ENCODE data around the gene TBX10. TPM values are rescaled to one million over a fixed set of nuclear protein-coding genes. Genes with fewer than 3 reads are reported as not detected.

TBX10 gene
- polyA plus RNA-seq, 1 donor (not counting 4 experiments of a cell fraction or from before 2014, with no cell fraction given) = not detected

DNA sequence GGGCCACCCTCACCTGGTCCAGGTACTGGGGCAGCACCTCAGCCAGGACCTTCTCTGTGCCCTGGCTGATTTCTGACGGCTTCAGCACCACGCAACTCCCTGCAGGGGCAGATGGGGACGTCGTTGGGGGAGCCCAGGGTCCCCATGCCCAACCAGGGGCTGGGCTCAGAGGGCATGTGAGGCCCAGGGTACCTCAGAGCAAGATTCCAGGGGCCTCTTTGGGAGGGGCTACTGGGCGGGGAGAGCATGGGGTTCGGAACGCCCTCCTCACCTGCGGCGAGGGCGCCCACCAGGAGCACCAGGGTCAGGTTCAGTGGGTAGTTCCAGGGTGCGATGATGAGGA is 26.7 kb upstream of the TBX10 start:
- Histone ChIP-seq H3K9me3 (ENCODE audit: control insufficient read depth, low read depth, low read length) (no peaks in the 10 kb centered on the region), H3K27ac (ENCODE audit: control insufficient read depth, insufficient read depth, low read length) (no peak overlapping the region), H4K20me1 (ENCODE audit: control insufficient read depth, extremely low read depth, insufficient read depth, low read length) (no peaks in the 10 kb centered on the region), H3K79me2 (ENCODE audit: control insufficient read depth, insufficient read depth, low read length) (no peaks in the 10 kb centered on the region), H3K9me1 (ENCODE audit: control insufficient read depth, extremely low read depth, insufficient read depth, low read length) (no peaks in the 10 kb centered on the region), H3K36me3 (ENCODE audit: control insufficient read depth in 2 of 2, extremely low read depth in 1 of 2, insufficient read depth in 2 of 2, low read length in 2 of 2) (no peaks in the 10 kb centered on the region), H3K4me1 (ENCODE audit: control insufficient read depth, extremely low read depth, insufficient read depth, low read length) (no peaks in the 10 kb centered on the region), H2AFZ (ENCODE audit: control insufficient read depth, low read length) (no peak overlapping the region), H3K4me2 (ENCODE audit: control insufficient read depth, extremely low read depth, insufficient read depth, low read depth, low read length) (no peak overlapping the region), H3K4me3 (ENCODE audit: control insufficient read depth in 2 of 3, extremely low read depth in 1 of 3, insufficient read depth in 2 of 3, low read depth in 1 of 3, low read length in 3 of 3) (no peak overlapping the region), H3K9ac (ENCODE audit: control insufficient read depth, extremely low read depth, insufficient read depth, low read length) (no peak overlapping the region), H3K27me3 (ENCODE audit: control insufficient read depth, extremely low read depth, insufficient read depth, low read length) (no peaks in the 10 kb centered on the region)
- FAIRE-seq (no peak), DNase-seq (ENCODE audit: low read depth, low spot score) (no peak)
- TF ChIP-seq EZH2 (IDR thresholded peaks at IDR 0.05; ENCODE audit: low read length) = no peak
- TF ChIP-seq, protein P1, sequence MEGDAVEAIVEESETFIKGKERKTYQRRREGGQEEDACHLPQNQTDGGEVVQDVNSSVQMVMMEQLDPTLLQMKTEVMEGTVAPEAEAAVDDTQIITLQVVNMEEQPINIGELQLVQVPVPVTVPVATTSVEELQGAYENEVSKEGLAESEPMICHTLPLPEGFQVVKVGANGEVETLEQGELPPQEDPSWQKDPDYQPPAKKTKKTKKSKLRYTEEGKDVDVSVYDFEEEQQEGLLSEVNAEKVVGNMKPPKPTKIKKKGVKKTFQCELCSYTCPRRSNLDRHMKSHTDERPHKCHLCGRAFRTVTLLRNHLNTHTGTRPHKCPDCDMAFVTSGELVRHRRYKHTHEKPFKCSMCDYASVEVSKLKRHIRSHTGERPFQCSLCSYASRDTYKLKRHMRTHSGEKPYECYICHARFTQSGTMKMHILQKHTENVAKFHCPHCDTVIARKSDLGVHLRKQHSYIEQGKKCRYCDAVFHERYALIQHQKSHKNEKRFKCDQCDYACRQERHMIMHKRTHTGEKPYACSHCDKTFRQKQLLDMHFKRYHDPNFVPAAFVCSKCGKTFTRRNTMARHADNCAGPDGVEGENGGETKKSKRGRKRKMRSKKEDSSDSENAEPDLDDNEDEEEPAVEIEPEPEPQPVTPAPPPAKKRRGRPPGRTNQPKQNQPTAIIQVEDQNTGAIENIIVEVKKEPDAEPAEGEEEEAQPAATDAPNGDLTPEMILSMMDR (optimal IDR thresholded peaks at IDR 0.05 in 1 of 3, IDR thresholded peaks at IDR 0.05 in 1 of 3, conservative IDR thresholded peaks at IDR 0.05 in 1 of 3; ENCODE audit: extremely low read depth in 1 of 3, insufficient read depth in 2 of 3, low read length in 3 of 3) = no peak
- dilution Hi-C loops (cut with MboI; ENCODE audit: extremely low pct_ligation_motif_present, low sequenced_read_pairs) = no loop called here

DNA sequence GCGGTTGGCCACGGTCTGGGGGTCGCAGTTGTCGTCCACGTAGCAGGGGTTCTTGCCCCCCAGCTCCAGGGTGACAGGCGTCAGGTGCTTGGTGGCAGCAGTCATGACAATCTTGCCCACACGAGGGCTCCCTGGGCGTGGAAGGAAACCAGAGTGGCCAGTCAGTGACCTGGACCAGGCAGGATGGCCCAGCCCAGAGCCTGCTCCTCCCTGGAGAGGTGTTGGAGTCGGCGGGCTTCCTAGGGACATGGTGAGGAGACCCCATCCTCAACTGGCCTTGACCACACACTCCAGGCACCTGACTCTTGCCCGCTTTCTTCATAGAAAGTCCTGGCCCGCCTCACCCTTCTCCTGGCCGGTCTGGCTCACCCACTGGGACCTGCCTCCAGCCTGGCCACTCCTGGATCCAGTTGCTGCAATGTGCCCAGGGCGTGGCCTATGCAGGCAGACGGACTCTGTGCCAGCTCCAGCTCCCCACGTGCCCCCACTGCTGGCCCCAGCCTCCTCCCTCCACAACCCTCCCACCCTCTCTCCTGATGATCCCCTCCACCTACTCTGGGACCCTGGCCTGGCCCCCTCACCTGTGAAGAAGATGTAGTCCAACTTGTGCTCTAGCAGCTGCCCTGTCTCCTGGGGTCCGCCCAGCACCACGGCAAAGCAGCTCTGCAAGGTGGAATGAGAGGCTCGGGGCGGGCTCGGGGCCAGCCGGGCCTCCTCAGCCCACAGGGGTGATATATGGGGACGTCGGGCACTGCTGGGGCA is 26.2 kb upstream of the TBX10 start:
- no peak overlapping the region for H3K9ac ChIP-seq (ENCODE audit: control insufficient read depth, extremely low read depth, insufficient read depth, low read length)
- DNase-seq (ENCODE audit: low read depth, low spot score) (no peak), FAIRE-seq (no peak)
- H3K27ac ChIP-seq (ENCODE audit: control insufficient read depth, insufficient read depth, low read length) = no peak overlapping the region
- no peaks in the 10 kb centered on the region for H3K27me3 ChIP-seq (ENCODE audit: control insufficient read depth, extremely low read depth, insufficient read depth, low read length)
- H3K4me3 ChIP-seq (ENCODE audit: control insufficient read depth in 2 of 3, extremely low read depth in 1 of 3, insufficient read depth in 2 of 3, low read depth in 1 of 3, low read length in 3 of 3) = no peak overlapping the region
- TF ChIP-seq, protein P1 (optimal IDR thresholded peaks at IDR 0.05 in 1 of 3, IDR thresholded peaks at IDR 0.05 in 1 of 3, conservative IDR thresholded peaks at IDR 0.05 in 1 of 3; ENCODE audit: extremely low read depth in 1 of 3, insufficient read depth in 2 of 3, low read length in 3 of 3) = peak in 2 of 3 experiments; percentile 22 to 55
- no peak for TF ChIP-seq EZH2 (IDR thresholded peaks at IDR 0.05; ENCODE audit: low read length)
- H3K4me2 ChIP-seq (ENCODE audit: control insufficient read depth, extremely low read depth, insufficient read depth, low read depth, low read length) = no peak overlapping the region
- no peaks in the 10 kb centered on the region for H3K4me1 ChIP-seq (ENCODE audit: control insufficient read depth, extremely low read depth, insufficient read depth, low read length)
- dilution Hi-C loops (cut with MboI; ENCODE audit: extremely low pct_ligation_motif_present, low sequenced_read_pairs) = no loop called here
- H3K36me3 ChIP-seq (ENCODE audit: control insufficient read depth in 2 of 2, extremely low read depth in 1 of 2, insufficient read depth in 2 of 2, low read length in 2 of 2) = no peaks in the 10 kb centered on the region
- no peaks in the 10 kb centered on the region for H4K20me1 ChIP-seq (ENCODE audit: control insufficient read depth, extremely low read depth, insufficient read depth, low read length)
- no peak overlapping the region for H2AFZ ChIP-seq (ENCODE audit: control insufficient read depth, low read length)
- no peaks in the 10 kb centered on the region for H3K9me3 ChIP-seq (ENCODE audit: control insufficient read depth, low read depth, low read length)
- no peaks in the 10 kb centered on the region for H3K9me1 ChIP-seq (ENCODE audit: control insufficient read depth, extremely low read depth, insufficient read depth, low read length)
- no peaks in the 10 kb centered on the region for H3K79me2 ChIP-seq (ENCODE audit: control insufficient read depth, insufficient read depth, low read length)

Measured in keratinocyte (primary cell).